Coronary artery (tissue), 2 donors: ENCODE measurements around the gene RNF20.

Experiments
- DNase-seq: peaks from one replicate; pipeline ENCODE4 v3.0.0-alpha.2; 2017; ENCODE audit warnings: low spot score
- H3K27ac ChIP-seq, 2 donors: fragments of 200-600 bp; sonication (generic); one replicate each; pipeline ENCODE4 v1.5.1; 2016 to 2019
- H3K4me3 ChIP-seq: fragments of 200-600 bp; sonication (generic); 2 replicates; pipeline ENCODE4 v1.5.1; 2016; ENCODE audit warnings: mild to moderate bottlenecking, moderate library complexity
- TF ChIP-seq, protein P1 (sequence below): fragments of 200-600 bp; sonication (generic); IDR thresholded peaks from one replicate; pipeline ENCODE4 v1.5.1; 2019; ENCODE audit warnings: antibody characterized with exemption

Gene RNF20, protein sequence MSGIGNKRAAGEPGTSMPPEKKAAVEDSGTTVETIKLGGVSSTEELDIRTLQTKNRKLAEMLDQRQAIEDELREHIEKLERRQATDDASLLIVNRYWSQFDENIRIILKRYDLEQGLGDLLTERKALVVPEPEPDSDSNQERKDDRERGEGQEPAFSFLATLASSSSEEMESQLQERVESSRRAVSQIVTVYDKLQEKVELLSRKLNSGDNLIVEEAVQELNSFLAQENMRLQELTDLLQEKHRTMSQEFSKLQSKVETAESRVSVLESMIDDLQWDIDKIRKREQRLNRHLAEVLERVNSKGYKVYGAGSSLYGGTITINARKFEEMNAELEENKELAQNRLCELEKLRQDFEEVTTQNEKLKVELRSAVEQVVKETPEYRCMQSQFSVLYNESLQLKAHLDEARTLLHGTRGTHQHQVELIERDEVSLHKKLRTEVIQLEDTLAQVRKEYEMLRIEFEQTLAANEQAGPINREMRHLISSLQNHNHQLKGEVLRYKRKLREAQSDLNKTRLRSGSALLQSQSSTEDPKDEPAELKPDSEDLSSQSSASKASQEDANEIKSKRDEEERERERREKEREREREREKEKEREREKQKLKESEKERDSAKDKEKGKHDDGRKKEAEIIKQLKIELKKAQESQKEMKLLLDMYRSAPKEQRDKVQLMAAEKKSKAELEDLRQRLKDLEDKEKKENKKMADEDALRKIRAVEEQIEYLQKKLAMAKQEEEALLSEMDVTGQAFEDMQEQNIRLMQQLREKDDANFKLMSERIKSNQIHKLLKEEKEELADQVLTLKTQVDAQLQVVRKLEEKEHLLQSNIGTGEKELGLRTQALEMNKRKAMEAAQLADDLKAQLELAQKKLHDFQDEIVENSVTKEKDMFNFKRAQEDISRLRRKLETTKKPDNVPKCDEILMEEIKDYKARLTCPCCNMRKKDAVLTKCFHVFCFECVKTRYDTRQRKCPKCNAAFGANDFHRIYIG

DNA sequence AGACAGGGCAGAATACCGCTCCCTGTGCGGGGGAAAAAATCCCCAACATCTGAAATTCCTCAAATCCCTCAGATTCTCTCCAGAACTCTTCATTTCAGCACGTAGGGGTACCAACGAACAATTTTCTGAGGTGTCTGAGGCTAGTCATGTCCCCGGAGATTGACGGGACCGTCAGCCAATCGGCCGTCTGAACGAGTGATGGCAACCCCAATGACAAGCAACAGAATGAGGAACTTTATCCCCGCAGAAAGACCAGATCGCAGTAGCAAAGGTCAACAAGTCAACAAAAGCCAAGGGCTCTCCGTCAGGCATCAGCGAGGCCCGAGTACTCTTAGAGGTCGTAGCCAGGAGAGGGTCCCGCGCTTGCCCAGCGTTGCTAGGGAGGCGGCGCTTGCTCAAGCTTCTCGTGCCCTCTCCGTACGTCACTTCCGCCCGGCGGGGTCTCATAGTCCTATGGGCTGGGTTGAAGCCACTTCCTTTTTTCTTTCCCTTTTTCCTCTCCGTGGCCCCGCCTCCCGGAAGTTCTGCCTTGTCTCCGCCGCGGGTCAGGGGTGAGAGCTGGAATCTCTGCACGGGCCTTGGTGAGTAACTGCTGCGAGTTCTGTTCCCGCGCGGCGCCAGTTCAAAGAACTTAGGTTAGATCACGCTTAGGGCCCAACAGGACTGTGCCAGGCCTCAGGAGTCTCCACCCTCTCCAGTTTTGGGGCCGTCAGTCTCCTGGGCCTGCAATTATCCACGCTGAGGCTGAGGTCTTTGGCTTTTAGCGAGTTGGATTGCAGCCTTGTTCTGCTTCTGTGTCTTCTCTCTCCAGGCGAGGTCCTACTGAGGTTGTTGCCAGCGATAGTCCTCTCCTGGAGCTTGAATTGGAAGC, at the start of gene RNF20:
Gene RNF20 (plus strand): TSS at position 520 of the 871 bp plus-strand sequence. CDS start 1,571 bp downstream, outside the sequence.
- DNase-seq = peak; percentile 100
- Histone ChIP-seq H3K27ac (peak within 1 kb of the TSS; percentile 94 to 96), H3K4me3 (peak within 1 kb of the TSS; percentile 89)
- TF ChIP-seq, protein P1, sequence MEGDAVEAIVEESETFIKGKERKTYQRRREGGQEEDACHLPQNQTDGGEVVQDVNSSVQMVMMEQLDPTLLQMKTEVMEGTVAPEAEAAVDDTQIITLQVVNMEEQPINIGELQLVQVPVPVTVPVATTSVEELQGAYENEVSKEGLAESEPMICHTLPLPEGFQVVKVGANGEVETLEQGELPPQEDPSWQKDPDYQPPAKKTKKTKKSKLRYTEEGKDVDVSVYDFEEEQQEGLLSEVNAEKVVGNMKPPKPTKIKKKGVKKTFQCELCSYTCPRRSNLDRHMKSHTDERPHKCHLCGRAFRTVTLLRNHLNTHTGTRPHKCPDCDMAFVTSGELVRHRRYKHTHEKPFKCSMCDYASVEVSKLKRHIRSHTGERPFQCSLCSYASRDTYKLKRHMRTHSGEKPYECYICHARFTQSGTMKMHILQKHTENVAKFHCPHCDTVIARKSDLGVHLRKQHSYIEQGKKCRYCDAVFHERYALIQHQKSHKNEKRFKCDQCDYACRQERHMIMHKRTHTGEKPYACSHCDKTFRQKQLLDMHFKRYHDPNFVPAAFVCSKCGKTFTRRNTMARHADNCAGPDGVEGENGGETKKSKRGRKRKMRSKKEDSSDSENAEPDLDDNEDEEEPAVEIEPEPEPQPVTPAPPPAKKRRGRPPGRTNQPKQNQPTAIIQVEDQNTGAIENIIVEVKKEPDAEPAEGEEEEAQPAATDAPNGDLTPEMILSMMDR = no peak

DNA sequence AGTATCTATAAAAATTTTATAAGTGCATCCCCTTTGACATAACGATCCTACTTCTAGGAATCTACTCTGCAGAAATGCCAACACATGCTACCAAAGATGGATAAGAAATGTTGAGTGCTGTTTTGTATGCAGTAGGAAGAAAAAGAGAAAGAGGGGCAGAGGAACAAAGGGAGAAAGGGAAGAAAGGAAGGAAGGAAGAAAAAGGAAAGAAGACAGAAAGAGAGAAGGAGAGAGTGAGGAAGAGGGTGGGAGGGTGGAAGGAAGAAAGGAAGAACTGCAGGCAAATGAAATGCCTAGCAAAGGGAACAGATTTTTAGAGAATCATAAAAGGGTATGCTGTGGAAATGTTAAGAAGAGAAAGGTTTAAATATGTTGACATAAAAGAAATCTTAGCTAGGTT, 49.6 kb upstream of the RNF20 start:
- no peak overlapping the region for H3K27ac ChIP-seq
- DNase-seq = no peak
- TF ChIP-seq, protein P1 = no peak

DNA sequence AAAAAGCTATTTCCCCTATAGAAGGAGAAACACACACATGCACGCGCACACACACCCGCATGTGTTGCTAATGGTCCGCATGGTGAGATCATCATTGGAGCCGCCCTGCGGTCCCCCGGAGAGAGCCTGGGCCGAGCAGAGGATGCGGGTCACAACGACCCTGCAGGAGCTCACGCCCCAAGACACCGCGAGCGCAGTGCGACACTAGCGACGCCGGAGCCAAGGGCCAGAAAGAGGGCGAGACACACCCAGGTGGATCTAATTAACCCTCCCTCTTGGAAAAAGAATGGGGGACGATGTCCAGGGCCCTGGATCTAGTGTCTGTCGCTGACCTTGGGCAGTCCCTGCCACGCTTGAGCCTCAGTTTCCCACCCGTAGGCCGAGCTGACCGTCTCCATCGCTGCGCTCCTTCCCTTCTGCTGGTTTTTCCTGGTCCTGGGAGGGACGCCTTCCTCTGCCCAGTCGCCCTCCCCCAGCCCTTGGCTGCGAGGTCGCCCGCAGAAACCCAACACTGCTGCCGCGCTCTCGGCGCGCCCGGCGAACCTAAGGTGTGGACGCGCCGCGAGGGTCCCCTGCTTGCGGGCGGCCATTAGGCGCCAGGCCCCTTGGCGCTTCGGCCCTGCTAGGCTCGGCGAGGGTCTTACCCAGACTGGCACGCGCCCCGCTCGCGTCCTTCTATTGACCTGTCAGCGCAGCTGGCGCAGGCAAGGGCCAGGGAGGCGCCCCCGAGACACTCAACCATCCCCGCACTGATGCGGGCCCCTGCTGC, 47.5 kb upstream of the RNF20 start:
- TF ChIP-seq, protein P1 = no peak
- no peak for DNase-seq
- Histone ChIP-seq H3K27ac (peak overlapping the region; percentile 86 to 91), H3K4me3 (peak overlapping the region; percentile 84)

More for the DNA sequence above, 49.6 kb upstream of the RNF20 start:
- no peak overlapping the region for H3K4me3 ChIP-seq

DNA sequence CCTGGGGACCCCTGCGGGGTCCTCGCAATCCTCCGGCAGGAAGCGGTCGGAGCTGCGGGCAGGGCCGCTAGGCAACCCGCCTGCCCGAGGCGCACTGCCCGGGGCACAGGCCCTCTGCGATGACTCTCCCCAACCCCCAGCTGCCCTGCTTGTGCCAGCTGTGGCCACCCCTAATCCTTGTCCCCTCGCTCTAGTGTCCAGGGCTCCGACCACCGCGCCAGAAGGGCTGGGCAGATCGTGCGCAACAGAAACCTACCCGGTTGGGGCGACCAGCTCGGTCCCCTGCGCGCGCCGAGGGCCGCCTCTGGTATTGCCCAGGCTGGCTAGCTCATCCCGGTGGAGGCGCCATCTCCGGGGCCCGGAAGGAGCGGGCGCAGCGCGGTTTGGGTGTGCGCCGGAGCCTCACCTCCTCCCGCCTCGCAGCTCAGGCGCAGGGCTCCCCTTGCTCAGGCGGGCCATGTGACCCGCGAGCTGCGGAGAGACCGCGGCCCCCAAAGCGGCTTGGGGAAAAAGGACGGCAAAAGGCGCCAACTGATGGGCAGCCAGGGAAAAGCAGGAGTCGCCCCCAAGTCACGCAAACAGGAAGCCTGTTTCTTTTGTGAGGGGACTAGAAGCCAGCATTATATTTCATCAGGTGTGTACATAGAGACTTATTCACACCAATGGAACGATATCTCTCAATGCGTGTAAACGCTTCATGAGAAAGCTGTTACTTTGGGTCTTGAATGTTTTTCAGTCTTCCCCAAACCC, 46.8 kb upstream of the RNF20 start:
- DNase-seq = peak; percentile 77
- Histone ChIP-seq H3K27ac (peak overlapping the region; percentile 86 to 91), H3K4me3 (peak overlapping the region; percentile 84)
- TF ChIP-seq, protein P1 = no peak

DNA sequence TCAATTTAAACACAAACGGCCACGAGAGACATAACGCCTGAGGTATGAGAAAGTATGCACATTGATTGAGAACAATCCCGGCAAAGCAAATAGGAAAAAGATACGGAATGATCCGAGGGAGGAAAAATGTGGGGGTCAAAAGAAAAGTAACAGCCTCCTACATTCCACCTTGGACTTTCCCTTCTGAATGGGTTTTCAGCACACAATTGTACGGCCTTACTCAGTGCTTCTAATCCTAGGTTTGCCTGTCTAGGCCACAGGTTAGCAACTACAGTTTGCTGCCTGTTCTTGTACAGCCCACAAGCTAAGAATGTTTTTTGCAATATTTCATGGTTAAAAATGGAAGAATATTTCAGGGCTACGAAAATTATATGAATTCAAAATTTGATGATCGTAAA, 46.2 kb upstream of the RNF20 start:
- peak overlapping the region; percentile 86 to 91 for H3K27ac ChIP-seq
- H3K4me3 ChIP-seq = peak overlapping the region; percentile 84
- DNase-seq = no peak
- TF ChIP-seq, protein P1 = no peak
